Prostate gland (tissue), 2 donors: ENCODE measurements around the gene BIK. TPM values are rescaled to one million over a fixed set of nuclear protein-coding genes. Genes with fewer than 3 reads are reported as not detected.

Experiments
- DNase-seq: peaks from one replicate; pipeline ENCODE4 v3.0.0-alpha.2; 2019; ENCODE audit warnings: low spot score
- H3K27ac ChIP-seq, 2 donors: fragments of 200-600 bp; sonication (generic); 2 replicates each; pipeline ENCODE4 v1.5.1; 2017 to 2019
- H3K27me3 ChIP-seq: fragments of 200-600 bp; sonication (generic); replicated peaks from 2 replicates; pipeline ENCODE4 v1.5.1; 2019; ENCODE audit not compliant: insufficient read depth
- H3K36me3 ChIP-seq, 2 donors: fragments of 200-600 bp; sonication (generic); 1 replicate in 1 of 2; 2 replicates in 1 of 2; pipeline versions ENCODE4 v1.5.1 to v1.8.1; 2017 to 2019
- H3K4me1 ChIP-seq: fragments of 200-600 bp; sonication (generic); replicated peaks from 2 replicates; pipeline ENCODE4 v1.5.1; 2019
- H3K4me3 ChIP-seq, 2 donors: fragments of 200-600 bp; sonication (generic); 2 replicates each; pipeline ENCODE4 v1.5.1; 2017 to 2019
- H3K9me3 ChIP-seq: fragments of 200-600 bp; sonication (generic); 2 replicates; pipeline ENCODE4 v1.5.1; 2017
- CTCF ChIP-seq, 4 experiments: fragments of 200-600 bp in 2 of 4; fragments of 450-650 bp in 2 of 4; sonication (generic) in 2 of 4; IDR thresholded peaks; 1 replicate in 3 of 4; 2 replicates in 1 of 4; pipeline ENCODE4 v1.5.1; 2016 to 2019; ENCODE audit warnings: antibody characterized with exemption in 4 of 4, mild to moderate bottlenecking in 2 of 4, moderate library complexity in 2 of 4
- POLR2A ChIP-seq: fragments of 450-650 bp; IDR thresholded peaks from one replicate; pipeline ENCODE4 v1.6.1; 2016; ENCODE audit warnings: antibody characterized with exemption, mild to moderate bottlenecking
- POLR2AphosphoS5 ChIP-seq: sonication (generic); formaldehyde crosslinking; IDR thresholded peaks from one replicate; pipeline ENCODE4 v1.6.1; 2017; ENCODE audit warnings: antibody characterized with exemption
- WGBS: methylation state at CpG from one replicate; pipeline ENCODE4 v1.1.5; 2018; 5-methylcytosine and 5-hydroxymethylcytosine counted together
- intact Hi-C: fragments of 100-400 bp; cut with DNase I; formaldehyde crosslinking; loops from one replicate; pipeline ENCODE4 v1.14.2; 2022
- total RNA-seq, 2 donors: library from RNA; depleted of rRNA; stranded (reverse); fragments of >200 nt; gene quantifications; one replicate each; pipeline ENCODE4 v1.1.0, GENCODE V29; 2016

BIK gene
- total RNA-seq, 2 donors from 2014 or later = 22.1 to 68.4 TPM

DNA sequence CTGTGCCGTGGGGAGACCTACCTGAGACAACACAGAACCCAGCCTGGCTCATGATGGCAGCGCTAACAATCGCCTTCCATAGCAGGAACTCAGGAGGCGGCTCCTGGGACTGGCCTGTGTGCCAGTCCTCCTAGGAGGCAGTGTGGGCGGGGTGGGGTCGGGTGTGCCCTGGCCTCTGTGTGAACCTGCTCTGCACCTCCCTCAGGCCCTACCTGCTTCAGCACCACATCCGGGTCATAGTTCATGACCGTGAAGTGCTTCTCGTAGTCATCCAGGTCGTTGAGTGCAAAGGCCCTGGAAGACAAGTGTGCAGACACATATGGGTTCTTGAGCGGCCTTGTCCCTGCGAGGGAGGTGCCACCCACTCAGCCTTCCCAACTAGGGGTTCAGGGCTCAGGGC lies 61.1 kb downstream of the BIK start:
- WGBS = 89% methylated on average over 12 of the region's 12 CpGs
- Histone ChIP-seq H3K36me3 (peaks cover 7 to 9% of the 10 kb centered on the region in 2 donors), H3K27ac (no peak overlapping the region), H3K9me3 (no peaks in the 10 kb centered on the region), H3K4me3 (no peak overlapping the region), H3K4me1 (no peaks in the 10 kb centered on the region), H3K27me3 (no peaks in the 10 kb centered on the region)
- intact Hi-C loops = no loop called here
- TF ChIP-seq CTCF (IDR thresholded peaks at IDR 0.05) (no peak), POLR2AphosphoS5 (no peak), POLR2A (no peak)
- no peak for DNase-seq

DNA sequence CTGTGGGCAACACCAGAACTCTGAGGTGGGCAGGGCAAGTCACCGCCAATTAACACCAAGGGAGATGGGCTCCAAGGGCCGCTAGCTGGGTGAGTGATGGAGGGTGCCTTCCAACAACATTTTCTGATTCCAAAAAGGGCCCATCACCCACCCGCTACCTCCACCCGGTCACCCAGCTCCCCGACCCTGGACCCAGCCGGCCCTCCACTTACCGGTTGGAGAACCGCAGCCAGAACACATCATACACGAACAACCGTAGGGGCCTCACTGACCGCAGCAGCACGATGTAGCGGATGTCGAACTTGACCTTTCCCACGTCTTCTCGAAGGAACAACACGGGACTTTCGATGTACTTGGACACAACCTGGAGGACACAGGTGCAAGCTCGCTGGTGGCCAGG lies 61.6 kb downstream of the BIK start:
- intact Hi-C loops = no loop called here
- H3K4me1 ChIP-seq = no peaks in the 10 kb centered on the region
- H3K27me3 ChIP-seq = no peaks in the 10 kb centered on the region
- no peaks in the 10 kb centered on the region for H3K9me3 ChIP-seq
- no peak overlapping the region for H3K4me3 ChIP-seq
- DNase-seq = no peak
- peaks cover 7 to 9% of the 10 kb centered on the region in 2 donors for H3K36me3 ChIP-seq
- H3K27ac ChIP-seq = no peak overlapping the region
- TF ChIP-seq CTCF (IDR thresholded peaks at IDR 0.05) (no peak), POLR2AphosphoS5 (no peak), POLR2A (no peak)
- 93% methylated on average over 19 of the region's 19 CpGs for WGBS

- Histone ChIP-seq H3K4me3 (no peak overlapping the region), H3K4me1 (no peaks in the 10 kb centered on the region), H3K27me3 (no peaks in the 10 kb centered on the region), H3K27ac (no peak overlapping the region), H3K36me3 (peaks cover 8 to 9% of the 10 kb centered on the region in 2 donors), H3K9me3 (no peaks in the 10 kb centered on the region)
- TF ChIP-seq POLR2AphosphoS5 = no peak
- no peak for TF ChIP-seq POLR2A
- TF ChIP-seq CTCF (IDR thresholded peaks at IDR 0.05) = no peak
- 91% methylated on average over 9 of the region's 9 CpGs for WGBS
- intact Hi-C loops = no loop called here
- DNase-seq = no peak
These were observed 63.0 kb downstream of the BIK start for GRCh38 chr22:43173566-43173965.

DNA sequence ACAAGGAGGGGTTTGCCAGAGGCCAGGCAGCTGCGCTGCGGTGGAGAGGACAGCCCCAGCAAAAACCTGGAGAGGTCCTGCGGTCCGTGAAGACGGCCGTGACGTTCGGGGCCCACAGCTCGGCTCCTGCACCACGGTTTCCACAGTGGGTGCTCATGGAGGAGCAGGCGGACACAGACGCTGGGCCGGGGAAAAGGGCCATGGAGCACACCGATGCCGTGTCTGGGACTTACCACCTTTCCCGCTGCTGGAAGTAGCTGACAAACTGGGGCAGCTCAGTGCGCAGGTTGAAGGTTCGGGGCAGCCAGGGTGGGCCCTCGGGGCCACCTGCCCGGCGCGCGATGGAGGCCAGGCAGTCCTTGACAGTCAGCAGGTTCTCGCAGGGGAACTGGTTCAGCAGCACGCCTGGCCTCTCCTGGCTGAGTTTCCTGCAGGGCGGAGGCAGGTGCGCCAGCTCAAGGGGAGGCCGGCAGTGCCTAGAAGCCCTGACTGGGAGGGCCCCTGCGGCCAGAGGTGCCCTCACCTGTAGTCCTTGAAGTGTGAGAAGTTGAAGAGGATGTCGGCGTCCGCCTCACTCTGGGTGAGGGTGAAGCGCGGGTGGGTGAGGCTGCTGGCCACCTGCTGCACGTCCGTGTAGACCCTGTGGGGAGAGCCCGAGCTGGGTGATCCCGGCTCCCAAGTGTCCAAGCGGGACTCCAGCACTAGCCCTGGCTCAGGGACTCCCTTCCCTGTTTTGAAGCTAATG lies 63.6 kb downstream of the BIK start:
- H3K27ac ChIP-seq = no peak overlapping the region
- TF ChIP-seq POLR2A (no peak), CTCF (IDR thresholded peaks at IDR 0.05) (no peak), POLR2AphosphoS5 (no peak)
- no peaks in the 10 kb centered on the region for H3K4me1 ChIP-seq
- DNase-seq = no peak
- H3K9me3 ChIP-seq = no peaks in the 10 kb centered on the region
- H3K27me3 ChIP-seq = no peaks in the 10 kb centered on the region
- H3K36me3 ChIP-seq = peaks cover 9 to 14% of the 10 kb centered on the region in 2 donors
- intact Hi-C loops = no loop called here
- WGBS = 92% methylated on average over 32 of the region's 39 CpGs
- no peak overlapping the region for H3K4me3 ChIP-seq

GRCh38 chr22:43174941-43175531 lies 64.5 kb downstream of the BIK start:
- 54% methylated on average over 9 of the region's 9 CpGs for WGBS
- H3K9me3 ChIP-seq = no peaks in the 10 kb centered on the region
- peak; percentile 42 for DNase-seq
- intact Hi-C loops = no loop called here
- no peak overlapping the region for H3K27ac ChIP-seq
- H3K4me1 ChIP-seq = no peaks in the 10 kb centered on the region
- peaks cover 9 to 17% of the 10 kb centered on the region in 2 donors for H3K36me3 ChIP-seq
- H3K27me3 ChIP-seq = no peaks in the 10 kb centered on the region
- TF ChIP-seq POLR2AphosphoS5 = no peak
- TF ChIP-seq POLR2A = no peak
- TF ChIP-seq CTCF (IDR thresholded peaks at IDR 0.05) = peak in 1 of 4 experiments; percentile 15
- H3K4me3 ChIP-seq = no peak overlapping the region
